ENCODE measurements around the gene FLG2. TPM values are rescaled to one million over a fixed set of nuclear protein-coding genes. Genes with fewer than 3 reads are reported as not detected.

Gene FLG2
- not detected in 5 replicates for total RNA-seq (2022; extraction: Qiagen RNA extraction; ENCODE audit: low read depth)

DNA sequence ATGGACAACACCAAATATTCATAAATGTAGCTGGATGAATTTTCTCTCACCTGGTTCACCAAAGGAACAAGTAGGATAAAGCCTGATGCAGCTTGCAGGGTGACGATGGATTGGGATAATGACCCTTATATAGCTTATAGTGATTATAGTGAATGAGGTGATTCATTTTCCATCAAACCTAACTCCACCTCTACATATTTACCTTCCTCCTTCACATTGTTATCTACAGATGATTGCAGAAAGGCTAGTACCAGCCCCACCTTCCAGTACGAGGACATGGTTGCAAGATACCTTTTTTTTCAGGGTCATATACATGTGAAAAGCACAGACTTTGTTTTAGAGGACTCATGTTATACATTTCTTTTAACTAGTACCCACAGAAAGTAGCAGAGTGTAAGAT is at the start of gene FLG2:
Gene FLG2, minus strand, starts transcription at position 101 of the 400 bp plus-strand sequence. CDS start 1,122 bp downstream, outside the sequence.

DNA sequence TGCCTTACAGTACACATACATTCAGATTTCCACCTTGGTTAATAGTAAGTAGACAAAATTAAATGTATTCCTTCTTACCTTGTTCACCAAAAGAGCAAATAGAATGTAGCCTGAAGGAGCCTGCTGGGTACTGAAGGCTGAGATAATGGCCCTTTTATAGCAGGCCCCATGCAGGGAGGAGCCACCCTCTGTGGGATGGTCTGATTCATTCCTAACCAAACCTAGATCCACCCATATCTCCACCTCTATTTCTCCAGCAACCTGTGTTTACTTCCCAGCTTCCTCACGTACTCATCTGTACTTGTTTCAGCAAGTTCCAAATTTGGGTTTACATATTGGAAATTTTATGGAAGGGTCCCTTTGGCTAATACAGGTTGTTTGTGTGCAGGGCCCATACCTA is 34.7 kb downstream of the FLG2 start, which contains the start of gene FLG:
Gene FLG, minus strand, starts transcription at position 129 of the 400 bp plus-strand sequence. CDS start 9,783 bp downstream, outside the sequence.

Other genes starting within 250 kb of the FLG2 start
- gene TCHH, start 244.6 kb downstream of the FLG2 start, total RNA-seq (2022; extraction: Qiagen RNA extraction; ENCODE audit: low read depth), result 0.19 to 0.36 TPM (median 0.29 TPM) in 5 replicates
- 0.07 TPM in 1 of 5 replicates, not detected in the others for gene RPTN, start 200.8 kb downstream of the FLG2 start, total RNA-seq (2022; extraction: Qiagen RNA extraction; ENCODE audit: low read depth)
- gene HRNR, start 135.8 kb downstream of the FLG2 start, total RNA-seq (2022; extraction: Qiagen RNA extraction; ENCODE audit: low read depth), result not detected in 5 replicates
- gene FLG, start 34.8 kb downstream of the FLG2 start, total RNA-seq (2022; extraction: Qiagen RNA extraction; ENCODE audit: low read depth), result 0.01 to 0.02 TPM in 2 of 5 replicates, not detected in the others
- gene CRNN, start 54.3 kb upstream of the FLG2 start, total RNA-seq (2022; extraction: Qiagen RNA extraction; ENCODE audit: low read depth), result not detected in 5 replicates
- not detected in 5 replicates for gene LCE5A, start 150.8 kb upstream of the FLG2 start, total RNA-seq (2022; extraction: Qiagen RNA extraction; ENCODE audit: low read depth)
- 0.42 to 0.83 TPM (median 0.60 TPM) in 3 of 5 replicates, not detected in the others for gene CRCT1, start 154.5 kb upstream of the FLG2 start, total RNA-seq (2022; extraction: Qiagen RNA extraction; ENCODE audit: low read depth)
- gene LCE3E, start 206.8 kb upstream of the FLG2 start, total RNA-seq (2022; extraction: Qiagen RNA extraction; ENCODE audit: low read depth), result 0.27 to 0.31 TPM in 2 of 5 replicates, not detected in the others
- 0.82 to 1.8 TPM (median 1.3 TPM) in 5 replicates for gene LCE3D, start 220.5 kb upstream of the FLG2 start, total RNA-seq (2022; extraction: Qiagen RNA extraction; ENCODE audit: low read depth)
- gene LCE3C, start 240.2 kb upstream of the FLG2 start, total RNA-seq (2022; extraction: Qiagen RNA extraction; ENCODE audit: low read depth), result not detected in 5 replicates